Measurements from ENCODE around the gene OTUD4. TPM values are rescaled to one million over a fixed set of nuclear protein-coding genes. Genes with fewer than 3 reads are reported as not detected.
A peak's percentile ranks its signal among the peaks of the same experiment; 100 is the strongest.
"Not testable (repeated sequence)": the region's sequence is repeated elsewhere in the genome, so short reads cannot be mapped to it uniquely, and the experiment has no call there.

Gene OTUD4
- total RNA-seq (2014; rRNA removed; shearing (Covaris generic)), result 6.5 and 10.7 TPM in 2 replicates

GRCh38 chr4:145180298-145181090 lies at the start of gene OTUD4:
OTUD4 (minus strand) TSS chr4:145180589; CDS start chr4:145179973, 616 bp downstream.
- DNase-seq (ENCODE audit: low spot score), result peak; percentile 91

GRCh38 chr4:145223228-145223627 lies 42.8 kb upstream of the OTUD4 start:
- not testable (repeated sequence) for DNase-seq (ENCODE audit: low spot score)

- not testable (repeated sequence) for DNase-seq (ENCODE audit: low spot score)
Measured at GRCh38 chr4:145221529-145221928, 41.1 kb upstream of the OTUD4 start.

GRCh38 chr4:145219090-145219489 lies 38.7 kb upstream of the OTUD4 start:
- DNase-seq (ENCODE audit: low spot score), result no peak

- no peak for DNase-seq (ENCODE audit: low spot score)
Measured at GRCh38 chr4:145218251-145218650, 37.9 kb upstream of the OTUD4 start.

GRCh38 chr4:145217349-145217748 lies 37.0 kb upstream of the OTUD4 start:
- DNase-seq (ENCODE audit: low spot score), result no peak

GRCh38 chr4:145216535-145216934 lies 36.1 kb upstream of the OTUD4 start:
- peak; percentile 16 for DNase-seq (ENCODE audit: low spot score)

- no peak for DNase-seq (ENCODE audit: low spot score)
Measured at GRCh38 chr4:145213245-145213644, 32.9 kb upstream of the OTUD4 start.

GRCh38 chr4:145207934-145208333 lies 27.5 kb upstream of the OTUD4 start:
- no peak for DNase-seq (ENCODE audit: low spot score)

- no peak for DNase-seq (ENCODE audit: low spot score)
Measured at GRCh38 chr4:145203410-145203809, 23.0 kb upstream of the OTUD4 start.

GRCh38 chr4:145200366-145200765 lies 20.0 kb upstream of the OTUD4 start:
- DNase-seq (ENCODE audit: low spot score), result no peak

GRCh38 chr4:145199051-145199716 lies 18.8 kb upstream of the OTUD4 start:
- DNase-seq (ENCODE audit: low spot score), result no peak

- DNase-seq (ENCODE audit: low spot score), result no peak
Measured at GRCh38 chr4:145196747-145197146, 16.4 kb upstream of the OTUD4 start.

- DNase-seq (ENCODE audit: low spot score), result no peak
Measured at GRCh38 chr4:145195167-145195952, 15.0 kb upstream of the OTUD4 start.

GRCh38 chr4:145189981-145190380 lies 9.6 kb upstream of the OTUD4 start:
- DNase-seq (ENCODE audit: low spot score), result no peak

- no peak for DNase-seq (ENCODE audit: low spot score)
Measured at GRCh38 chr4:145186729-145187128, 6.3 kb upstream of the OTUD4 start.

GRCh38 chr4:145183581-145183980 lies 3.2 kb upstream of the OTUD4 start:
- DNase-seq (ENCODE audit: low spot score), result no peak

- DNase-seq (ENCODE audit: low spot score), result no peak
Measured at GRCh38 chr4:145183023-145183422, 2.6 kb upstream of the OTUD4 start.

GRCh38 chr4:145182222-145182621 lies 1.8 kb upstream of the OTUD4 start:
- DNase-seq (ENCODE audit: low spot score), result no peak

- no peak for DNase-seq (ENCODE audit: low spot score)
Measured at GRCh38 chr4:145181091-145181501, 707 bp upstream of the OTUD4 start.

- DNase-seq (ENCODE audit: low spot score), result not testable (repeated sequence)
Measured at GRCh38 chr4:145179861-145180297, 510 bp downstream of the OTUD4 start.

- DNase-seq (ENCODE audit: low spot score), result peak; percentile 24
Measured at GRCh38 chr4:145179281-145179860, 1.0 kb downstream of the OTUD4 start.
